Gastrocnemius medialis (tissue), 4 donors: ENCODE measurements around the gene NXNL2.

Experiments
- POLR2A ChIP-seq, 2 donors: fragments of 450-650 bp; IDR thresholded peaks; one replicate each; pipeline ENCODE4 v1.6.1; 2017; ENCODE audit warnings: antibody characterized with exemption in 2 of 2, mild to moderate bottlenecking in 2 of 2, moderate library complexity in 2 of 2
- TF ChIP-seq, protein P1 (sequence below), 5 experiments: fragments of 450-650 bp in 3 of 5; fragments of 200-600 bp in 2 of 5; sonication (generic) in 2 of 5; IDR thresholded peaks in 4 of 5; conservative IDR thresholded peaks in 1 of 5; 1 replicate in 4 of 5; 2 replicates in 1 of 5; pipeline ENCODE4 v1.5.1; 2016 to 2019; ENCODE audit warnings: antibody characterized with exemption in 5 of 5, mild to moderate bottlenecking in 3 of 5, moderate library complexity in 3 of 5

DNA sequence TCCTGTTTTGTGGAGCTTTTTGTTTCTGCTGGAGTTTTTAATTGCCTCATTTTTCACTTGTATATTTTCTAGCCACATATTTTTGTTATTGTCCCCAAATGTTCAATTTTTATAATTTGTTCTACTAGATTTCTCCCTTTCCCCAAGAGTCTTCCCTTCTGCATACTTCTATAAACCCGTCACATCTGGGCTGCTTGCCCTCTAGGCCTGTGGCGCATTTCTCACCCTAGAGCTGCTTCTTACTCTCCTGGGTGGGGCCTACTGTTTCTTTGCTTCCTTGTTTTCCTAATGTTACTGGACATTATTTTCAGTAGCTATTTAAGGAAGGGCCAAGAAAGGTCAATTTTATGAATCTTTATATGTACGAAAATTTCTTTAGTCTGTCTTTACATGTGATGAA, 51.5 kb downstream of the NXNL2 start:
- TF ChIP-seq POLR2A (IDR thresholded peaks at IDR 0.05): no peak
- TF ChIP-seq, protein P1, sequence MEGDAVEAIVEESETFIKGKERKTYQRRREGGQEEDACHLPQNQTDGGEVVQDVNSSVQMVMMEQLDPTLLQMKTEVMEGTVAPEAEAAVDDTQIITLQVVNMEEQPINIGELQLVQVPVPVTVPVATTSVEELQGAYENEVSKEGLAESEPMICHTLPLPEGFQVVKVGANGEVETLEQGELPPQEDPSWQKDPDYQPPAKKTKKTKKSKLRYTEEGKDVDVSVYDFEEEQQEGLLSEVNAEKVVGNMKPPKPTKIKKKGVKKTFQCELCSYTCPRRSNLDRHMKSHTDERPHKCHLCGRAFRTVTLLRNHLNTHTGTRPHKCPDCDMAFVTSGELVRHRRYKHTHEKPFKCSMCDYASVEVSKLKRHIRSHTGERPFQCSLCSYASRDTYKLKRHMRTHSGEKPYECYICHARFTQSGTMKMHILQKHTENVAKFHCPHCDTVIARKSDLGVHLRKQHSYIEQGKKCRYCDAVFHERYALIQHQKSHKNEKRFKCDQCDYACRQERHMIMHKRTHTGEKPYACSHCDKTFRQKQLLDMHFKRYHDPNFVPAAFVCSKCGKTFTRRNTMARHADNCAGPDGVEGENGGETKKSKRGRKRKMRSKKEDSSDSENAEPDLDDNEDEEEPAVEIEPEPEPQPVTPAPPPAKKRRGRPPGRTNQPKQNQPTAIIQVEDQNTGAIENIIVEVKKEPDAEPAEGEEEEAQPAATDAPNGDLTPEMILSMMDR (IDR thresholded peaks at IDR 0.05 in 4 of 5, conservative IDR thresholded peaks at IDR 0.05 in 1 of 5): no peak
